ENCODE results near the gene ST6GALNAC1. TPM values are rescaled to one million over a fixed set of nuclear protein-coding genes. Genes with fewer than 3 reads are reported as not detected.
A peak's percentile ranks its signal among the peaks of the same experiment; 100 is the strongest.

Gene ST6GALNAC1
- total and polyA plus RNA-seq, 2 of the 13 experiments (the other 11 are each of a cell fraction or from before 2014, with no cell fraction given): not detected

GRCh38 chr17:76676629-76677028, 33.1 kb upstream of the ST6GALNAC1 start (continued):
- TF ChIP-seq ZNF33A (CRISPR knock-in tag; IDR thresholded peaks at IDR 0.05; ENCODE audit: borderline replicate concordance) (no peak), ZNF18 (CRISPR knock-in tag; IDR thresholded peaks at IDR 0.05; ENCODE audit: insufficient replicate concordance) (no peak), ZBTB38 (CRISPR knock-in tag; IDR thresholded peaks at IDR 0.05) (peak; percentile 45; the same call in 1 of the 2 replicates), MZF1 (CRISPR knock-in tag; IDR thresholded peaks at IDR 0.05; ENCODE audit: borderline replicate concordance) (no peak), ZNF562 (CRISPR knock-in tag; IDR thresholded peaks at IDR 0.05; ENCODE audit: borderline replicate concordance) (no peak), NR2F1 (CRISPR knock-in tag; IDR thresholded peaks at IDR 0.05) (0 out of 4 replicates have a peak, but pooled peaks of 1 of the 2 experiments have one; percentile 28)

- Histone ChIP-seq H2AFZ (ENCODE audit: low read length) (no peak overlapping the region), H3K9me3 (ENCODE audit: low read length) (no peaks in the 10 kb centered on the region), H3K79me2 (ENCODE audit: insufficient read depth, low read length) (no peaks in the 10 kb centered on the region), H3K27me3 (ENCODE audit: control insufficient read depth in 1 of 2, insufficient read depth in 2 of 2, low read length in 2 of 2) (no peaks in the 10 kb centered on the region; a peak in 1 of 5 replicates), H3K4me3 (replicated peaks in 1 of 3; ENCODE audit: insufficient read depth in 1 of 3, low read depth in 2 of 3, low read length in 3 of 3) (no peak overlapping the region), H3K27ac (ENCODE audit: extremely low read length, insufficient read depth, low read length) (no peak overlapping the region), H3K4me1 (ENCODE audit: insufficient read depth, low read length) (peaks cover 52% of the 10 kb centered on the region), H3K36me3 (replicated peaks in 1 of 2; ENCODE audit: control insufficient read depth in 1 of 2, insufficient read depth in 2 of 2, low read length in 2 of 2) (peaks cover 0 to 4% of the 10 kb centered on the region in 2 experiments; a peak in 1 of 5 replicates), H3K9ac (ENCODE audit: insufficient read depth, low read depth, low read length) (no peak overlapping the region), H4K20me1 (ENCODE audit: insufficient read depth, low read length) (no peaks in the 10 kb centered on the region), H3K4me2 (ENCODE audit: low read depth, low read length) (no peak overlapping the region)
- in situ Hi-C loops (cut with HindIII; ENCODE audit: extremely low pct_ligation_motif_present, low pct_unique_long_range_greater_than_20kb): no loop called here
- TF ChIP-seq MIER2 (CRISPR knock-in tag; IDR thresholded peaks at IDR 0.05) (no peak), IRX3 (CRISPR knock-in tag; IDR thresholded peaks at IDR 0.05; ENCODE audit: borderline replicate concordance, low read depth) (no peak), ETV6 (CRISPR knock-in tag; conservative IDR thresholded peaks at IDR 0.05) (no peak), ZXDC (CRISPR knock-in tag; IDR thresholded peaks at IDR 0.05) (no peak), ZNF891 (CRISPR knock-in tag; IDR thresholded peaks at IDR 0.05) (no peak), PATZ1 (CRISPR knock-in tag; IDR thresholded peaks at IDR 0.05) (no peak)
- CTCF ChIA-PET (ENCODE audit: low intra/inter-chr PET ratio, low total read pairs): no interaction called here
- FAIRE-seq (no peak), DNase-seq (ENCODE audit: low spot score) (no peak), ATAC-seq (no peak)
- WGBS (ENCODE audit: low lambda C conversion rate): 95% methylated on average over 6 of the region's 6 CpGs
- no TSS peak for BruUV-seq (replicated peaks)
- POLR2A ChIA-PET: no interaction called here
- intact Hi-C loops (cut with micrococcal nuclease; ENCODE audit: unreplicated experiment): no loop called here
These were observed 32.1 kb upstream of the ST6GALNAC1 start for GRCh38 chr17:76675648-76676047.

Measured in HepG2 (cell line).